Lower leg skin (tissue), 4 donors: Measurements from ENCODE around the gene TNFAIP1. TPM values are rescaled to one million over a fixed set of nuclear protein-coding genes. Genes with fewer than 3 reads are reported as not detected.

Source experiments
- DNase-seq, 2 donors: peaks; one replicate each; pipeline ENCODE4 v3.0.0-alpha.2; 2019; ENCODE audit warnings: low spot score in 2 of 2
- H3K4me3 ChIP-seq: fragments of 200-600 bp; sonication (generic); 2 replicates; pipeline ENCODE4 v1.5.1; 2017; ENCODE audit warnings: mild to moderate bottlenecking, low read depth; ENCODE audit not compliant: poor library complexity, severe bottlenecking
- CTCF ChIP-seq, 3 donors: fragments of 450-650 bp; IDR thresholded peaks; one replicate each; pipeline ENCODE4 v1.5.1; 2016; ENCODE audit warnings: antibody characterized with exemption in 3 of 3, mild to moderate bottlenecking in 3 of 3, moderate library complexity in 2 of 3
- POLR2A ChIP-seq, 2 donors: fragments of 450-650 bp; IDR thresholded peaks; one replicate each; pipeline ENCODE4 v1.6.1; 2016 to 2017; ENCODE audit warnings: antibody characterized with exemption in 2 of 2, mild to moderate bottlenecking in 1 of 2, moderate library complexity in 1 of 2
- WGBS, 2 donors: methylation state at CpG; one replicate each; pipeline ENCODE4 v1.1.5; 2018; 5-methylcytosine and 5-hydroxymethylcytosine counted together
- intact Hi-C: fragments of 100-400 bp; cut with DNase I; formaldehyde crosslinking; loops from one replicate; pipeline ENCODE4 v1.15.0; 2023; ENCODE audit warnings: low total_unique reads
- total RNA-seq, 4 donors: library from RNA; depleted of rRNA; stranded (reverse); fragments of >200 nt; gene quantifications; one replicate each; pipeline ENCODE4 v1.1.0, GENCODE V29; 2016

The TNFAIP1 gene
- total RNA-seq, 4 donors from 2014 or later, result 23.6 to 42.6 (median 36.9) TPM

- no peak for DNase-seq
- TF ChIP-seq POLR2A (IDR thresholded peaks at IDR 0.05), result no peak
- TF ChIP-seq CTCF (IDR thresholded peaks at IDR 0.05), result no peak
- no peak overlapping the region for H3K4me3 ChIP-seq
- 91 to 93% methylated on average over 14 of the region's 14 CpGs for WGBS, 2 donors
- intact Hi-C loops, result no loop called here
Observed at GRCh38 chr17:28342313-28342712, 6.8 kb downstream of the TNFAIP1 start.

- intact Hi-C loops, result no loop called here
- no peak for TF ChIP-seq POLR2A (IDR thresholded peaks at IDR 0.05)
- TF ChIP-seq CTCF (IDR thresholded peaks at IDR 0.05), result no peak
- no peak overlapping the region for H3K4me3 ChIP-seq
- DNase-seq, result no peak
- WGBS, 2 donors, result 69 to 77% methylated on average over 8 to 10 of the region's 10 CpGs
Observed at GRCh38 chr17:28343491-28343932, 8.0 kb downstream of the TNFAIP1 start.

- no peak for TF ChIP-seq CTCF (IDR thresholded peaks at IDR 0.05)
- no peak for TF ChIP-seq POLR2A (IDR thresholded peaks at IDR 0.05)
- intact Hi-C loops, result no loop called here
- no peak overlapping the region for H3K4me3 ChIP-seq
- no peak for DNase-seq
- 74 to 84% methylated on average over 4 to 9 of the region's 9 CpGs for WGBS, 2 donors
Observed at GRCh38 chr17:28344011-28344410, 8.4 kb downstream of the TNFAIP1 start.

GRCh38 chr17:28344435-28344901 is 8.9 kb downstream of the TNFAIP1 start:
- 89 to 96% methylated on average over 16 to 19 of the region's 19 CpGs for WGBS, 2 donors
- DNase-seq, result no peak
- intact Hi-C loops, result no loop called here
- no peak overlapping the region for H3K4me3 ChIP-seq
- TF ChIP-seq CTCF (IDR thresholded peaks at IDR 0.05) (no peak), POLR2A (IDR thresholded peaks at IDR 0.05) (no peak)

- TF ChIP-seq POLR2A (IDR thresholded peaks at IDR 0.05), result no peak
- TF ChIP-seq CTCF (IDR thresholded peaks at IDR 0.05), result no peak
- no peak overlapping the region for H3K4me3 ChIP-seq
- intact Hi-C loops, result no loop called here
- DNase-seq, result no peak
- 64 to 67% methylated on average over 13 of the region's 13 CpGs for WGBS, 2 donors
Observed at GRCh38 chr17:28345419-28346198, 10.0 kb downstream of the TNFAIP1 start.
